ENCODE measurements around the gene IQCH.
"Not testable (repeated sequence)": the region's sequence is repeated elsewhere in the genome, so short reads cannot be mapped to it uniquely, and the experiment has no call there.

The IQCH gene

DNA sequence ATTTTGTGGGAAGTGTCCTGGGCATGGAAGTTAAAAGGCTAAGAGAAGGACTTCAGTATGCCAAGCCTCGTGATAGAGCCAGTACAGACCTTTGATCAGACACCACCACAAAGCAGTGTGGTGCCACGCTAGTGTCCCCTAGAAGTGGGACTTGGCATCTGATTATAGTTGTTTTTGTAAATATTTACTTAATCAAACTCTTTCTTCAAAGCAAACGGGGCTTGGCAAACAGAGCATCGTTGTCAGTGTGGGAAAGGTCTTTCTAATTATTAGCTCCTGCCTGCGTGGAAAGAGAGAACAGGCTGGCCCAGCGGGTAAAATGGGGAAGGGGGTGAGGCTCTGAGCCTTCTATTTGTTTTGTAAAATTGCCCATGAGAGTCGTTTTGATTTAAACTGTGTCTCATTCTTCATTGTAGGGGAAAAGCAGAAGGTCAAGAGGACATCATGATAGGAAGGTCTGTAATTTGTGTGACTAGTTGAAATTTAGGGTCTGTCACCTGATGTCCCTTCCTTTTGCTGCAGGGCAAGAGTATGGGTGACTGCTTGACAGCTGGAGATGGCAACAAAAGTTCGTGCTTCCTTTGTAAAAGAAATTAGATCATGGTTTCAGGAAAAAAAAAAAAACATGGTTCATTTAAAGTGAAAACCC, 105.0 kb downstream of the IQCH start:
- no peak overlapping the region for H3K4me3 ChIP-seq (ENCODE audit: low read depth, low read length)
- TF ChIP-seq, protein P1, sequence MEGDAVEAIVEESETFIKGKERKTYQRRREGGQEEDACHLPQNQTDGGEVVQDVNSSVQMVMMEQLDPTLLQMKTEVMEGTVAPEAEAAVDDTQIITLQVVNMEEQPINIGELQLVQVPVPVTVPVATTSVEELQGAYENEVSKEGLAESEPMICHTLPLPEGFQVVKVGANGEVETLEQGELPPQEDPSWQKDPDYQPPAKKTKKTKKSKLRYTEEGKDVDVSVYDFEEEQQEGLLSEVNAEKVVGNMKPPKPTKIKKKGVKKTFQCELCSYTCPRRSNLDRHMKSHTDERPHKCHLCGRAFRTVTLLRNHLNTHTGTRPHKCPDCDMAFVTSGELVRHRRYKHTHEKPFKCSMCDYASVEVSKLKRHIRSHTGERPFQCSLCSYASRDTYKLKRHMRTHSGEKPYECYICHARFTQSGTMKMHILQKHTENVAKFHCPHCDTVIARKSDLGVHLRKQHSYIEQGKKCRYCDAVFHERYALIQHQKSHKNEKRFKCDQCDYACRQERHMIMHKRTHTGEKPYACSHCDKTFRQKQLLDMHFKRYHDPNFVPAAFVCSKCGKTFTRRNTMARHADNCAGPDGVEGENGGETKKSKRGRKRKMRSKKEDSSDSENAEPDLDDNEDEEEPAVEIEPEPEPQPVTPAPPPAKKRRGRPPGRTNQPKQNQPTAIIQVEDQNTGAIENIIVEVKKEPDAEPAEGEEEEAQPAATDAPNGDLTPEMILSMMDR (IDR thresholded peaks at IDR 0.05; ENCODE audit: low read depth, low read length), result no peak

DNA sequence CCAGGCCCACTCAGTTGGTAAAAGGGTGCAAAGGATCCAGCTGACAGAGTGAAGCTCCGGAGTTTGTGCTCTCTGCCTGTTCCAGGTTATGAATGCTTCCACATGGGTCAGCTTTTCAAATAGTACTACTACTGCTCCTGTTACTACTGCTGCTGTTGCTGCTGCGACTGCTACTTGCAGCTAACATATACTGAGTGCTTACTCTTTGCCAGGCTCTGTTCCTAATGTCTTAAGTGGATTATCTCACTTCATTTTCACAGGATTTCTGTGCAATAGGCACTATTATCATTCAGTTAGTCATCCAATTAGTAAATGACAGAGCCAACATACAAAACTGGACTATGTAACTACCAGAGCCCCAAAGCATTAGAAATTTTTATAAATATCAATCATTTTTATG, 106.5 kb downstream of the IQCH start:
- no peak overlapping the region for H3K4me3 ChIP-seq (ENCODE audit: low read depth, low read length)

GRCh38 chr15:67363712-67364111, 109.1 kb downstream of the IQCH start:
- not testable (repeated sequence) for H3K4me3 ChIP-seq (ENCODE audit: low read depth, low read length)

More for the DNA sequence above, 106.5 kb downstream of the IQCH start:
- TF ChIP-seq, protein P1 (IDR thresholded peaks at IDR 0.05; ENCODE audit: low read depth, low read length), result no peak

DNA sequence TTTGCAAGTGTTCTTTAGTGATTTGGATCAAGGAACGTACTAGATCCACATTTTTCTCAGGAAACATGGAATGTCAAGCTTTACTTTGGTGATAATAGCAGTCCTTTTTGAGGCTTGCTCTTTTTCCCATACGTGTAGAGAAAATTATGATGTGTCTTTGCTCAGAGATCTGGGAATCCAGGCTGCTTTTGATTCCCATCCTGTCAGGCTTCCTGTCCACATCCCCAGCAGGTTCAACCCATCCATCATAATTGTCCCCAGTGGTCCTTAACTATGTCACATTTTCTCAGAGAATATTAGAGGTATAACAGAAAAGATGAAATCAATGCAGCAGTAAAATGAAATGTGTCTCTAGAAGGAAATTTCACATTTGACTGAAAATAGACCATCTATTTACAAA, 111.4 kb downstream of the IQCH start:
- H3K4me3 ChIP-seq (ENCODE audit: low read depth, low read length), result no peak overlapping the region
- TF ChIP-seq, protein P1 (IDR thresholded peaks at IDR 0.05; ENCODE audit: low read depth, low read length), result no peak

GRCh38 chr15:67366904-67367303, 112.3 kb downstream of the IQCH start:
- H3K4me3 ChIP-seq (ENCODE audit: low read depth, low read length), result no peak overlapping the region
- TF ChIP-seq, protein P1 (IDR thresholded peaks at IDR 0.05; ENCODE audit: low read depth, low read length), result no peak

DNA sequence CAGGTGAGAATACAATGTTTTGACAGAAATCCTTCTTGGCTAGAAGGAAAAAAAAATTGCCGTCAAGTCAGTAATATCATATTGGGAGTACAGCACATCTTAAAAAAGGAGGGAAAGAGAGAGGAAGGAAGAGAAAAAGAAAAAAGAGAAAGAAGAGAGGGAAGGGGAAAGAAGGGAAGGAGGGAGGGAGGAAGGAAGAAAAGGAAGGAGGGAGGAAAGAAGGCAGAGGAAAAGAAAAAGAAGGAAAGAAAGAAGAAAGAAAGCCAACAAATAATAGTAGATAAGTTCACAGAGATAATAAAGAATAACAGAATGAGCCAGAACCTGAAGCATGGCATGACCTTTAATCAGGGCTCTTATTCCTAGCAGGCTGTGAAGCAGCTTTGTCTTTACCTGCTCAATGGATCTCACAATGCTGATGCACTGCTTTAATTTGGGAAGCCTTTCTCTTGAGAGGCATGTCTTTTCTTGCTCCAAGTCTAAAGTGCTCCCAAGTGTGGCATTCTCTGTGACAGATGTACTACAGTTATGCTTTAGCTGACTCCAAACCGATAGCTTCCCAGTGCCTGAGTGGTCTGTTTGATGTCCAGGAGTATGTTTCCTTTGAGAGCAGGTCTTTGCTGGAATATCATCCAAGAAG, 114.9 kb downstream of the IQCH start:
- no peak overlapping the region for H3K4me3 ChIP-seq (ENCODE audit: low read depth, low read length)
- TF ChIP-seq, protein P1 (IDR thresholded peaks at IDR 0.05; ENCODE audit: low read depth, low read length), result no peak

GRCh38 chr15:67370206-67370954, 115.8 kb downstream of the IQCH start:
- TF ChIP-seq, protein P1 (IDR thresholded peaks at IDR 0.05; ENCODE audit: low read depth, low read length), result no peak
- H3K4me3 ChIP-seq (ENCODE audit: low read depth, low read length), result no peak overlapping the region

Measured in WI38 (cell line).